ENCODE results near the gene FBXO31. TPM values are rescaled to one million over a fixed set of nuclear protein-coding genes. Genes with fewer than 3 reads are reported as not detected.

The FBXO31 gene
- total and polyA plus RNA-seq, 2 of the 8 experiments (the other 6 are each of a cell fraction or from before 2014, with no cell fraction given) = 8.3 to 21.6 TPM

DNA sequence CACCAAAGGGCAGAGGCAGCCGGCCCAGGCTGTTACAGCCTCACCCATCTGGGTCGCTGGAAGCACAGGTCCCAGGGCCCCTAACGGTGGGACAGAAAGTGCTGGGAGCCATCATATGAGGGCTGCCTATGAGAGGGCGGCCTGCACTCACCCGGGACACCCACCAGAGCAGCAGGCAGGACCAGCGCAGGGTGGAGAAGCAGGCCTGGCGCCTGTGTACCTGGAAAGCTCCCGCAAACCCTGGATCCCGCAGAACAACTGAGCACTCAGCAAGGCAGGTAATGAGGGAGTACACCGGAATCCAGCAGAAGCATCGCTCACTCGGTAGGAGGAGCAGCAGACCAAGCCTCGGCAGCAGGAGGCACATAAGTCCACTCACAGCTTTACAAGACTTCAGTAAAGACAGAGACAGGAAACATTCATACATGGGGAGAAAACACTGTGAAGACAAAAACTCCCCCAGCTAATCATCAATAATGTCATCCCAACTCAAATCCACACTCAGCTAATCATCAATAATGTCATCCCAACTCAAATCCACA is 34.9 kb downstream of the FBXO31 start (continued):
- TF ChIP-seq HDAC6 (IDR thresholded peaks at IDR 0.05; ENCODE audit: low read depth, low read length) (no peak), SUZ12 (IDR thresholded peaks at IDR 0.05; ENCODE audit: low read length) (no peak), EP300 (IDR thresholded peaks at IDR 0.05; ENCODE audit: borderline replicate concordance in 1 of 2, low read depth in 2 of 2, low read length in 2 of 2) (no peak)
- TF ChIP-seq, protein P1, sequence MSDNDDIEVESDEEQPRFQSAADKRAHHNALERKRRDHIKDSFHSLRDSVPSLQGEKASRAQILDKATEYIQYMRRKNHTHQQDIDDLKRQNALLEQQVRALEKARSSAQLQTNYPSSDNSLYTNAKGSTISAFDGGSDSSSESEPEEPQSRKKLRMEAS (IDR thresholded peaks at IDR 0.05) = no peak

Data from H1 (cell line).